ENCODE results near the gene SMC6.

Gene SMC6

GRCh38 chr2:17771956-17772355 lies 18.3 kb upstream of the SMC6 start:
- in situ Hi-C loops (cut with HindIII; ENCODE audit: low pct_ligation_motif_present, low sequenced_read_pairs) = no loop called here
- no peak for DNase-seq
- H3K27ac ChIP-seq = no peak overlapping the region
- H3K36me3 ChIP-seq (replicated peaks) = no peaks in the 10 kb centered on the region
- no peak for TF ChIP-seq CTCF (IDR thresholded peaks at IDR 0.05; ENCODE audit: low read depth, low read length, missing control alignments)
- H3K4me3 ChIP-seq (ENCODE audit: low read depth, low read length) = no peak overlapping the region
- no peaks in the 10 kb centered on the region for H3K27me3 ChIP-seq (replicated peaks)

DNA sequence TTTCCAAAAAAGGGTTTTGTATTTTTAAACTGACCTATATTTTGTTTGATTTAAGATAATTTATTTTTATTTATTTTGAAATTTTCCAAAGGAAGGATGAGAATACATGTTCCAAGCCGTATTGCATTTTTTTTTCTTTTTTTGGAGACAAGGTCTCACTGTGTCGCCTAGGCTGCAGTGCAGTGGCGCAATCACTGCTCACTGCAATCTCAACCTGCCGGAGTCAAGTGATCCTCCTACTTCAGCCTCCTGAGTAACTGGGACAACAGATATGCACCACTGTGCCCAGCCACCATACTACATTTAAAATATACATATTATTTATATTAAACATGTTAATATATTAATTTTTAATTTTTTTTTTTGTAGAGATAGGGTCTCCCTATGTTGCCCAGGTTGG lies 15.3 kb upstream of the SMC6 start:
- H3K36me3 ChIP-seq (replicated peaks) = peaks cover under 1% of the 10 kb centered on the region
- H3K27ac ChIP-seq = no peak overlapping the region
- no peak overlapping the region for H3K4me3 ChIP-seq (ENCODE audit: low read depth, low read length)
- DNase-seq = no peak
- in situ Hi-C loops (cut with HindIII; ENCODE audit: low pct_ligation_motif_present, low sequenced_read_pairs) = no loop called here
- no peak for TF ChIP-seq CTCF (IDR thresholded peaks at IDR 0.05; ENCODE audit: low read depth, low read length, missing control alignments)
- no peaks in the 10 kb centered on the region for H3K27me3 ChIP-seq (replicated peaks)

- Histone ChIP-seq H3K36me3 (replicated peaks) (peaks cover 2% of the 10 kb centered on the region), H3K27ac (no peak overlapping the region), H3K4me3 (ENCODE audit: low read depth, low read length) (no peak overlapping the region), H3K27me3 (replicated peaks) (no peaks in the 10 kb centered on the region)
- no peak for TF ChIP-seq CTCF (IDR thresholded peaks at IDR 0.05; ENCODE audit: low read depth, low read length, missing control alignments)
- no peak for DNase-seq
- in situ Hi-C loops (cut with HindIII; ENCODE audit: low pct_ligation_motif_present, low sequenced_read_pairs) = no loop called here
Observed at GRCh38 chr2:17765398-17765797, 11.8 kb upstream of the SMC6 start.

DNA sequence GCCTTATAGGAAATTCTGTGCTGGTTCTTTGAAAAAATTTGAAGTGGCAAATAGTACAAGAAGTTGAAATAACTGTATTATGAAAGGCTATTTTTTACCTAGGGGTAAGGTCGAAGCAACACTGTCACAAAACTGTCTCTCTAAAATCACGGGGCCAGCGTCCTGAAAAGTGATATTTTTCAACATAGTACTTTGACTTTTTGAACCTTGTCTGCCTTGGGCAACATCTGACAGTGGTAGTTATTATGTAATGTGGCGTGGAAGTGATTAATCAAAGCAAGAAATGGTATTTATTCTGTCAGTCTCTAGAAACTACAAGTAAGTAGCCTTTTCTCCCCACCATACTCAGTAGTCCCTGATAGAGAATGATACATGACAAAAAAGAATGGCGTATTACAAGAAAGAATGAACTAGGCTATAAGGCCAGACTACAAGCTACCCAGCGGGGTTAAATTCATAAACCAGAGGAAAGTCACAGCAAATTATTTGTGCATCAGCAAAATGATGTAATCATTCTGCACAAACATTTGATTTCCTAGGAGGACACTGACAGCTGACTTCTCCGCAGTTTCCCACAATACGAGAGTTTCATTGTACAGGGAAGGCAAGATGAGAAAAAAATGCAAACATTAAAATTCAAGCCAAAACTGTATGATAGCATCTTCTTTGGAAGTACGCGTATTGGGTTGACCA lies 10.2 kb upstream of the SMC6 start:
- Histone ChIP-seq H3K4me3 (ENCODE audit: low read depth, low read length) (no peak overlapping the region), H3K27me3 (replicated peaks) (no peaks in the 10 kb centered on the region), H3K36me3 (replicated peaks) (peaks cover 2% of the 10 kb centered on the region), H3K27ac (no peak overlapping the region)
- no peak for TF ChIP-seq CTCF (IDR thresholded peaks at IDR 0.05; ENCODE audit: low read depth, low read length, missing control alignments)
- in situ Hi-C loops (cut with HindIII; ENCODE audit: low pct_ligation_motif_present, low sequenced_read_pairs) = no loop called here
- DNase-seq = no peak

DNA sequence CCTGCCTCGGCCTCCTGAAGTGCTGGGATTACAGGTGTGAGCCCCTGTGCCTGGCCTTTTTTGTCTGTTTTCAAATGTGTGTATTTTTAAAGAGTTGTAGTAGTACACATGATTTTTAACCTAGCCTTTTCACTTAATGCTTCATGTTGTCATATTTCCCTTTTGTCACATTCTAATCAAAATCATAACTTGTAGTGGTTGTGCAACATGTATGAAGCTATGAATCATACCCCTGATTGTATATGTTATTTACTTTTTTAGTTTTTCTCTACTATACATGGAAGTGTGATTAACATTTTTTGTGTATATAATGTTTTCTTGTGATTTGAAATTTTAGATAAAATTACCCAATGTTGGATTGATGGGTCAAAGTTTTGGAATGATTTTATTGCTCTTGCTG lies 8.8 kb upstream of the SMC6 start:
- in situ Hi-C loops (cut with HindIII; ENCODE audit: low pct_ligation_motif_present, low sequenced_read_pairs) = no loop called here
- DNase-seq = no peak
- Histone ChIP-seq H3K27ac (no peak overlapping the region), H3K36me3 (replicated peaks) (peaks cover 2% of the 10 kb centered on the region), H3K27me3 (replicated peaks) (no peaks in the 10 kb centered on the region), H3K4me3 (ENCODE audit: low read depth, low read length) (no peak overlapping the region)
- no peak for TF ChIP-seq CTCF (IDR thresholded peaks at IDR 0.05; ENCODE audit: low read depth, low read length, missing control alignments)

DNA sequence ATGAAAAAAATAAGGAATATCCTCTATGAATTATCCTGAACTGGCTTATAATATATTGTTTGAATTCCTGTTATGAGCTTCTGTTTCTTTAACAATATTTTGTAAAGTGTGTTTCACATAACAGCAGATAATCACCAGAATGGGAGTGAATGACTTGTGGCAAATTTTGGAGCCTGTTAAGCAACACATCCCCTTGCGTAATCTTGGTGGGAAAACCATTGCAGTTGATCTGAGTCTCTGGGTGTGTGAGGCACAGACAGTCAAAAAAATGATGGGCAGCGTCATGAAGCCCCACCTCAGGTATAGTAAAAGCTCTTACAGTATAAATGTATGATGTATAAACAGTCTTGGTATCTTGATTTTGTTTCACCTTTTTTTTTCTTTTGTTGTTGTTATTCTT lies 6.2 kb upstream of the SMC6 start:
- in situ Hi-C loops (cut with HindIII; ENCODE audit: low pct_ligation_motif_present, low sequenced_read_pairs) = no loop called here
- no peak for DNase-seq
- Histone ChIP-seq H3K27me3 (replicated peaks) (no peaks in the 10 kb centered on the region), H3K36me3 (replicated peaks) (peaks cover 2% of the 10 kb centered on the region), H3K27ac (no peak overlapping the region), H3K4me3 (ENCODE audit: low read depth, low read length) (no peak overlapping the region)
- no peak for TF ChIP-seq CTCF (IDR thresholded peaks at IDR 0.05; ENCODE audit: low read depth, low read length, missing control alignments)

Measured in brain microvascular endothelial cell (primary cell).